ACC112 (cell line): Measurements from ENCODE around the gene RPN1.
A peak's percentile ranks its signal among the peaks of the same experiment; 100 is the strongest.

Experiments used
- H2AFZ ChIP-seq: fragments of 200-600 bp; sonication (generic); one replicate; pipeline ENCODE4 v1.6.0; 2017; ENCODE audit warnings: antibody characterized with exemption, low read length; ENCODE audit not compliant: unreplicated experiment
- H3K27ac ChIP-seq: fragments of 200-600 bp; sonication (generic); 2 replicates; pipeline ENCODE4 v1.5.1; 2014; ENCODE audit warnings: low read depth, mild to moderate bottlenecking, antibody characterized with exemption, low read length, moderate library complexity
- H3K27me3 ChIP-seq: fragments of 200-600 bp; sonication (generic); 2 replicates; pipeline ENCODE4 v1.6.1; 2014; ENCODE audit warnings: mild to moderate bottlenecking, antibody characterized with exemption, low read length, moderate library complexity, mixed read lengths; ENCODE audit not compliant: insufficient read depth
- H3K36me3 ChIP-seq: fragments of 200-600 bp; sonication (generic); 2 replicates; pipeline ENCODE4 v1.6.1; 2016; ENCODE audit warnings: mild to moderate bottlenecking, antibody characterized with exemption, low read length, moderate library complexity, mixed read lengths; ENCODE audit not compliant: insufficient read depth
- H3K4me1 ChIP-seq: fragments of 200-600 bp; sonication (generic); one replicate; pipeline ENCODE4 v1.6.1; 2016; ENCODE audit warnings: low read length, mixed read lengths; ENCODE audit not compliant: insufficient read depth, unreplicated experiment, control insufficient read depth
- H3K4me3 ChIP-seq: fragments of 200-600 bp; sonication (generic); 2 replicates; pipeline ENCODE4 v1.5.1; 2014; ENCODE audit warnings: mild to moderate bottlenecking, low read depth, low read length
- H3K79me2 ChIP-seq: fragments of 200-600 bp; sonication (generic); one replicate; pipeline ENCODE4 v1.6.0; 2016; ENCODE audit warnings: low read length; ENCODE audit not compliant: control insufficient read depth, unreplicated experiment, insufficient read depth

The RPN1 gene

DNA sequence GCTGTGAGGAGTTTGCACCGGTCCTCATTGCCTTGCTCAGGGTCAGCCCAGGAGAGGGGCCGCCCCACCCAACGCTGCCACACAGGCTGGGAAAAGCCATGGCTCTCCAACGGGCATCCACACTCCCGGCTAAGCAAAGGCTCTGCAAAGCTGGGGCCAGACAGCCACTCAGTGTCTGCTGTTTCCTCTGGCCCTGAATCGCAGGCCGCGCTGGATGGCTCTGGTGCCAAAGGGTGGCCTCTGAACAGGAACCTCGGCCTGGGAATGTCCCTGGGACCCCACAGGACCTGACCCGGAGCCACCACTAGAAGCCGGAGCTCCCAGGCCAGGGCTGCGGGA lies 42.9 kb downstream of the RPN1 start:
- H3K27ac ChIP-seq: no peak overlapping the region
- H2AFZ ChIP-seq: no peak overlapping the region
- no peaks in the 10 kb centered on the region for H3K27me3 ChIP-seq
- H3K36me3 ChIP-seq: no peaks in the 10 kb centered on the region
- H3K4me3 ChIP-seq: peak overlapping the region; percentile 72
- no peaks in the 10 kb centered on the region for H3K79me2 ChIP-seq
- no peaks in the 10 kb centered on the region for H3K4me1 ChIP-seq

DNA sequence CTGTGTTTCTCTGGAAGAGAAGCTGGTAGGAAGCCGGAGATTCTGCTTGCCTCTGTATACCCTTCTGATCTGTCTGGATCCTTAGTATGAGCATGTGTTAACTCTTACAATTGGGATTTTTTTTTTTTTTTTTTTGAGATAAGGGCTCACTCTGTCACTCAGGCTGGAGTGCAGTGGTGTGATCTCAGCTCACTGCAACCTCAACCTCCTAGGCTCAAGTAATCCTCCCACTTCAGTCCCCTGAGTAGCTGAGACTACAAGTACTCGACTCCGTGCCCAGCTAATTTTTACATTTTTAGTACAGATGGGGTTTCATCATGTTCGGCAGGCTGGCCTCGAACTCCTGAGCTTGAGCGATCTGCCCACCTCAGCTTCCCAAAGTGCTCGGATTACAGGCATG lies 44.5 kb downstream of the RPN1 start:
- Histone ChIP-seq H3K36me3 (no peaks in the 10 kb centered on the region), H3K27me3 (no peaks in the 10 kb centered on the region), H2AFZ (no peak overlapping the region), H3K27ac (no peak overlapping the region), H3K79me2 (no peaks in the 10 kb centered on the region), H3K4me1 (no peaks in the 10 kb centered on the region), H3K4me3 (no peak overlapping the region)

DNA sequence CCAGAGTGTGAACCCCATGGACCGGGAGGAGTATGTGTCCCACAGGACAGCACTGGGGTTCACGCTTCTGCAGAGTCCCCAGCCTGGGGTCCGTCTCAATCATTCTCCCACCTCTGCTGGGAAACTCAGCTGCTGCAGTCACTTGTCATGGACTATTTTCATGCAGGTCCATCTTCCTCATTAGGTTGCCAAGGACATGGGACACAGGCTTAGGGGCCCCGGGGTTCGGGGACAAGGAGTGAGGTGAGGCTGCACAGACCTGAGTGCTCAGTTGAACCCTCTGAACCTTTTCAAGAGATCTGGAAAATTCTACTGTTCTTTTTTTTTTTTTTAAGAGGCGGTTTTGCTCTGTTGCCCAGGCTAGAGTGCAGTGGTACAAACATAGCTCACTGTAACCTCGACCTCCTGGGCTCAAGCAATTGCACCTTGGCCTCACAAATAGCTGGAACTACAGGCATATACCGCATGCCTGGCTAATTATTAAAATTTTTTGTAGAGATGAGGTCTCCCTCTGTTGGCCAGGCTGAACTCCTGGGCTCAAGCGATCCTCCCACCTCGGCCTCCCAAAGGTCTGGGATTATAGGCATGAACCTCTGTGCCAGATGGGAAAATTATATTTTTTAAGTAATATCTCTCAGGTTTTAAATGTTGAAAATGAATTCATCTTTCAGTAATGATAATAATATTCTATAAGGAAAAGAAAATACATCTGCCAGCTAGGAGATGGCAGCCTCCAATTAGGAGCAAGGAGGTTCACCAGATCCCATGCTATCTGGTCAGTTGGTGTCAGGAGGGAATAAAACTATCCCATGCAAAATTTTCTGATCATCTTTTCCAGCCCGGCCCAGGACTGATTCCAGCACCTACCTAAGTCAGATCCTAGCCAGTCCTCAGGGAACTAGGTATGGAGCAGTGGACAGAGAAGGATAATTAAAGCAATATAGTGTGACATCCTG lies 45.2 kb downstream of the RPN1 start:
- Histone ChIP-seq H3K4me3 (no peak overlapping the region), H3K27me3 (no peaks in the 10 kb centered on the region), H3K36me3 (no peaks in the 10 kb centered on the region), H3K27ac (no peak overlapping the region), H2AFZ (no peak overlapping the region), H3K79me2 (no peaks in the 10 kb centered on the region), H3K4me1 (no peaks in the 10 kb centered on the region)

DNA sequence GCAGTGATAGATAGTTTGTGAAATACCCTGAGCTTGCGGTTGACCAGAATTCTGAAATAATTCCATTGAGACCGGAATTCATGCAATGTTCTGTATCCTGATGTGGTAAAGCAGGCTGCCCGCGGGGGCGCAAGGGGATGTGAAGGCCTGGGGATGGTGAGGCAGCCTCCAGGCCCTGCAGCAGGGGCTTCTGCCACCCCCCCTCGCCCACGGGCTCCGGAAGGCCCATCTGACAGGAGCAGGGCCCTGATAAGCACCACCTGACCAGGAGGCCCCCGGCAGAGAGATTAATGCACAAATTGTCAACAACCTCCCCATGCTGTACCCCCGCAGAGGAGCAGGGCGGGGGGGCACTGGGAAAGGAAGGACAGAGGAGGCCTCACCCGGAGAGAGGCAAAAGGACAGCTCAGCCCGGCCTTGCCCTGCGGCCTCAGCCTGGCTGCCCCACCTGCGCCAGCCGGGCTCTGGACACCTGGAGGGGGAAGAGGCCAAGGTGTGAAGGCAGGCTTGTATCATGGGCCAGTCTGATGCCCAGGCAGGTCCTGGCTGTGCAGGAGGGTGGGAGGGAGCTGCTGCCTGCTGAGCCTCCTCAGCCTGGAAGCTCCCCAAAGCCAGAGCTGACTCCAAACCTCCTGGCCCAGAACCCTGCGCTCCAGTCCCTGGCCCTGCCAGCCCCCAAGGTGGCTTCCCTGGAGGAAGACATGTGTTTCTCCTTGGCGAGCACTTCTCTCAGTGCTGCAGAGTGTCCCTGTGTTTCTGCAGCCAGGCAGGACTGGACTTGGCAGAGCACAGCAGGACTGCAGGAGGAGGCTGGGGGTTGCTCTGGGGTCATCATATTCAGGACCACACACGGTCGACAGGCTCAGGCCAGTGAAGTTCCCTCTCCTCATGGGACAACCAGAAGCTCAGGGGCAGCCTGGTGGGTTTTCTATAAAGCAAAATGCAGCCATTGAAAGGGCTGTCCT lies 46.5 kb downstream of the RPN1 start:
- no peaks in the 10 kb centered on the region for H3K4me1 ChIP-seq
- H3K4me3 ChIP-seq: no peak overlapping the region
- H2AFZ ChIP-seq: no peak overlapping the region
- no peaks in the 10 kb centered on the region for H3K36me3 ChIP-seq
- H3K79me2 ChIP-seq: no peaks in the 10 kb centered on the region
- no peak overlapping the region for H3K27ac ChIP-seq
- H3K27me3 ChIP-seq: no peaks in the 10 kb centered on the region

DNA sequence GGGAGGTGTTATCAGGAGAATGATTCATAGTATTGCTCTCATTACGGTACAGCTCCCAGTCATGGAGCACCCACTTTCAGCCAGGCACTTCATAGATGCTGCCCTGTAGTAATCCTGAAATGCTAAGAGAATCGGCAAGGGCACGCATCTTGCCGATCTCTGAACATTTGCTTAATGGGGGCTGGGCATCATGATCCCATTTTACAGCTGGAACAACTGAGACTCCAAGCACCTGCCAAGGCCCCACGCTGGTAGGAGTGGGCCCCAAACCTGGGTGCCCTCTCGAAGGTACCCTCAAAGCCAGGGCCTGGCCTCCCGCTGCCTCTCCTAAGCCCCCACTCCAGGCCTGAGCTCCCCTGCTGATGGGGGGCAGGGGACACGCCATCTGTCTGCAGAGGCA lies 47.3 kb downstream of the RPN1 start:
- Histone ChIP-seq H3K36me3 (no peaks in the 10 kb centered on the region), H3K79me2 (no peaks in the 10 kb centered on the region), H3K4me1 (no peaks in the 10 kb centered on the region), H3K4me3 (no peak overlapping the region), H2AFZ (no peak overlapping the region), H3K27me3 (no peaks in the 10 kb centered on the region), H3K27ac (no peak overlapping the region)

DNA sequence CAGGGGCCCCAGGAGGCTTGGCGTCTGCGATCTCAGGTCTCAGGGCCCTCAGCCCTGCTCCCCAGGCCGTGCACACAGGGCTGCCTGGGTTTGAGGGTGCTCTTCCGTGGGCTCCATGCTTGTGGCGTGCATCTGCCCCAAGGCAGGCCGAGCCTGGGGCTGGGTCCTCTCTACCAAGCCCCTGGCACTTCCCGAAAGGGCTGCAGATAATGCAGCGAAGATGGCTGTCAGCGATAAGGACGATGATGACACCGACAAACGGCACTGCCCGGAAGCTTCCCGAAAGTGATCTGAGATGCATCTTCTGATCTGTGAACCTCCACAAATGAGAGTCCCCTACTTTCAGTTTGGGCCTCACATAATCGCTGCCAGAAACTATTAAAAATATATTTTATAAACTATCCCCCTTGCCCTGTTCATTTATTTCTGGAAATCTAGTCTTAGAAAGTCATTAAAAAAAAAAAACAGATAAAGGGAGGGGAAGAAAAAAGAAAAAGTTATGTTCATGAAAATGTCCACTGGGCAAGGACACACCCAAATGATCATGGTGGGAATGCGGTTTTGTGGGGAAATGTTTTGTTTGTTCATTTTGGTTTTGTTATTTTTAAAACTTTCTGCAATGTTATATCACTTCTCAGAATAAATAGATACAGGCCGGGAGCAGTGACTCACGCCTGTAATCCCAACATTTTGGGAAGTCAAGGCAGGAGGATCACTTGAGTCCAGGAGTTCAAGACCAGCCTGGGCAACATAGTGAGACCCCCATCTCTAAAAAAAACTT lies 51.5 kb downstream of the RPN1 start:
- H3K4me1 ChIP-seq: peaks cover 4% of the 10 kb centered on the region
- H3K27ac ChIP-seq: no peak overlapping the region
- no peaks in the 10 kb centered on the region for H3K27me3 ChIP-seq
- no peaks in the 10 kb centered on the region for H3K79me2 ChIP-seq
- H2AFZ ChIP-seq: no peak overlapping the region
- no peaks in the 10 kb centered on the region for H3K36me3 ChIP-seq
- no peak overlapping the region for H3K4me3 ChIP-seq

DNA sequence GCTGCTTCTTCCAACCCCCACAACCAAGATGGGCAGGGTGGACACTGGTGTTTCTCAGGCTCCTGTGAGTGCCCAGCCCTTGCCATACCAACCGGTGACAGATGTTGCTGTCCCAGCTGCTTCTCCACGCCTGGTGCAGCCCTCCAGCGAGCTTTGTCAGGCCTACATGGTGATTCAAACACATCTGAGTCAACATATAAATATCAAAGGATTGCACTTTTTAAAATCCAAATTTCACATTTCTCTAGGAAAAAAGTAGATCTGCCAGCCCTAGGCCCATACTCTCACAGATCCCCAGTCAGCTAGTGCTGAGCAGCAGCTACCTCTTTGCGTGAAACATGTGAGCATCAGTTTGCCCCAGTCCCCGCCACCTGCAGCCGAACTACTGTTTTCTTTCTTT lies 52.7 kb downstream of the RPN1 start:
- H3K36me3 ChIP-seq: no peaks in the 10 kb centered on the region
- no peak overlapping the region for H3K4me3 ChIP-seq
- no peaks in the 10 kb centered on the region for H3K27me3 ChIP-seq
- no peak overlapping the region for H2AFZ ChIP-seq
- no peak overlapping the region for H3K27ac ChIP-seq
- no peaks in the 10 kb centered on the region for H3K79me2 ChIP-seq
- peaks cover 4% of the 10 kb centered on the region for H3K4me1 ChIP-seq

DNA sequence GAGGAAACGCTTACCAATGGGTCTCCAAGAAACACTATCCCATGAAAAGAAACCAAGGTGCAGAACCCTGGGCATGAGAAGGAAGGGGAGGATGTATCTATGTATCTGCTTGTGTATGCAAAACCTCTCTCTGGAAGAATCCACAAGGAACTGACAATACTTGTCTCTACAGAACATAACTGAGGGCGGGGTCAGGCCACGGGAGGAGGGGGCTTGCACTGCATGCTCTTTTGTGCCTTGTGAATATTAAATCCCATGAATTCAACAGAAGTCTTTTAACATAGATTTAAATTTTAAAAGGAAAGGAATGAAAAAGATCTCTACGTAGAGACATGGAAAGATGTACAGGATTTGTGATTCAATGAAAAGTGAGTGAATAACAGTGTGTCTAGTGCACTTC lies 57.8 kb downstream of the RPN1 start:
- no peaks in the 10 kb centered on the region for H3K36me3 ChIP-seq
- no peak overlapping the region for H3K4me3 ChIP-seq
- H3K27me3 ChIP-seq: no peaks in the 10 kb centered on the region
- no peaks in the 10 kb centered on the region for H3K79me2 ChIP-seq
- H3K4me1 ChIP-seq: peaks cover 4% of the 10 kb centered on the region
- no peak overlapping the region for H3K27ac ChIP-seq
- no peak overlapping the region for H2AFZ ChIP-seq

DNA sequence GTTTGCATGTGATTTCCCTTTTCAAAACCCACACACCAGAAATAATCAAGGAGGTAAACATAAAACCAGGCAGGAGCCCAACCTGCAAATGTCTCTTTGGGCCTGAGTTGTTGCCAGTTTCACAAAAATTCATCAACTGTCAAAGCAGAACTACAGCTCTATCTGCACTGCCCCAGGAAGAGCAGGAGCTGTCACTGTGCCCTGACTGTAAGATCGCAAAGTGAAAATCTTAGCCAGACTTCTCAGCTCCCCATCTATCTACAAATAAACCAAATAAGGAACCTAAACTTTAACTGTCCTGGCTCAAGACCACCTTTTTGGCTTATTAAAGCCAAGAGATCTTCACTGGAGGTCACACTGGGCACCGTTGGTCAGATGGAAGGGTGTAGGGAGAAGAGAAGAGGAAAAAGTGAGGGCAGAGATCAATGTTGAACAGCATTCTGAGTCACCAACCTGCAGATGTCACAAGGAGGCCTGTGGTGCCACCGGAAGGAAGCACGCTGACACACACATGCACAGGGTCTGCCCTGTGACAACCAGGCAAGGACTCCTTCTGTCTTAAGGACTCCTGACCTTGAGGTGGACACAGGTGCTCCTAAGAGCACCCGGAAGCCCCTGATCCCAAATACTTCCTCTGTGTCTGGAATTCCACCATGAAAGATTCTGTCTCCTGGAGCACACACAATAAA lies 58.7 kb downstream of the RPN1 start:
- H3K4me1 ChIP-seq: no peaks in the 10 kb centered on the region
- no peak overlapping the region for H2AFZ ChIP-seq
- no peak overlapping the region for H3K27ac ChIP-seq

DNA sequence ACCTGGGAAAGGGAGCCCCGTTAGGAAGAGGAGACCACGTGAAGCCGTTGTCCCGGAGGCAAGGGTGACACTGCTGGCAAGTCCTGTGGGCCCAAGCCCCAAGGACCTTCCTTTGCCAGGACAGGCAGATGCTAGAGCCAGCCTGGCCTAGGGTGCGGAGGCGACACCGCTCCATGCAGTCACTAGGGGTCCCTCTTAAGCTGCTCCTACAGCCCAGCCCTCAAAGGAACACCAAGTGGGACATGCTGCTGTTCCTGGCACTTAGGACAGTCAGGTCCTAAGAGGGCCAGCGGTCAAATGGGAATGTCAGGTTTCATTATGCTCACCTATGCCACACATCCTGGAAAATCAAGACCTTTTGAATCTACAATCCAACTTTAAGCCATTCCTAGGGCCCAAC lies 59.7 kb downstream of the RPN1 start:
- Histone ChIP-seq H3K27me3 (no peaks in the 10 kb centered on the region), H3K27ac (no peak overlapping the region), H3K4me1 (peaks cover 4% of the 10 kb centered on the region), H3K36me3 (no peaks in the 10 kb centered on the region), H3K4me3 (no peak overlapping the region), H3K79me2 (no peaks in the 10 kb centered on the region), H2AFZ (no peak overlapping the region)

More for the DNA sequence above, 58.7 kb downstream of the RPN1 start:
- H3K4me3 ChIP-seq: no peak overlapping the region
- H3K27me3 ChIP-seq: no peaks in the 10 kb centered on the region
- no peaks in the 10 kb centered on the region for H3K36me3 ChIP-seq
- no peaks in the 10 kb centered on the region for H3K79me2 ChIP-seq
